Psoas muscle (tissue), 8 donors: ENCODE measurements around the gene PKD1L1. TPM values are rescaled to one million over a fixed set of nuclear protein-coding genes. Genes with fewer than 3 reads are reported as not detected.

Source experiments
- ATAC-seq, 4 donors: fragments of 200-7000 bp; cut with Tn5 transposase; one replicate each; pipeline ENCODE4 v1.9.1; 2020; ENCODE audit warnings: moderate library complexity in 3 of 4, mild to moderate bottlenecking in 2 of 4
- DNase-seq, 2 donors: peaks; one replicate each; pipeline ENCODE4 v3.0.0-alpha.2; 2020
- H3K27ac ChIP-seq: fragments of 200-600 bp; one replicate; pipeline ENCODE4 v1.8.0; 2022
- H3K27me3 ChIP-seq, 3 donors: fragments of 200-600 bp in 1 of 3; one replicate each; pipeline versions ENCODE4 v1.6.1 to v1.8.0; 2013 to 2022; ENCODE audit warnings: low read length in 2 of 3, mild to moderate bottlenecking in 2 of 3, moderate library complexity in 1 of 3; ENCODE audit not compliant: insufficient read depth in 3 of 3
- H3K36me3 ChIP-seq, 2 donors: fragments of 200-600 bp in 1 of 2; one replicate each; pipeline versions ENCODE4 v1.6.1 to v1.8.0; 2013 to 2022; ENCODE audit warnings: low read depth in 1 of 2, mild to moderate bottlenecking in 1 of 2, moderate library complexity in 1 of 2; ENCODE audit not compliant: insufficient read depth in 1 of 2
- H3K4me1 ChIP-seq: fragments of 200-600 bp; one replicate; pipeline ENCODE4 v1.8.0; 2022
- H3K4me3 ChIP-seq: fragments of 200-600 bp; one replicate; pipeline ENCODE4 v1.8.0; 2022; ENCODE audit warnings: mild to moderate bottlenecking
- H3K9me3 ChIP-seq: fragments of 200-600 bp; one replicate; pipeline ENCODE4 v1.8.0; 2022
- CTCF ChIP-seq: fragments of 200-600 bp; IDR thresholded peaks from one replicate; pipeline ENCODE4 v1.8.0; 2022; ENCODE audit warnings: antibody characterized with exemption
- WGBS, 3 donors: extraction: QIAGEN DNeasy Blood & Tissue Kit; methylation state at CpG; one replicate each; pipeline versions ENCODE4 v1.1.6 to v1.1.7; 2013; 5-methylcytosine and 5-hydroxymethylcytosine counted together
- intact Hi-C, 2 donors: fragments of 100-400 bp; cut with DNase I; formaldehyde crosslinking; loops; one replicate each; pipeline versions ENCODE4 v1.11.0 to v1.14.2; 2022
- polyA plus RNA-seq, 3 donors: library from polyadenylated mRNA; stranded (reverse); fragments of 200-250 nt; gene quantifications; one replicate each; pipeline ENCODE4 v1.2.3, GENCODE V29; 2013
- total RNA-seq, 4 donors: library from RNA; stranded (reverse); fragmentation: NEBNext Ultra II Directional in 2 of 4; extraction: Animal tissue kit (Norgen Biotek cat#: 25700) in 2 of 4; gene quantifications; one replicate each; pipeline versions ENCODE4 v1.2.1 to v1.2.4, GENCODE V29; 2021 to 2023
- donor health status: healthy with polysubstance abuse.
- donor health status: DM: no; HTN: no; CAD: no; lungs with moderate emphysema.
- donor health status: Bipolar disorder and iron deficiency.
- donor health status: healthy.
- donor health status: DM: yes; HTN: yes; CAD: no.
- donor health status: DM: no; HTN: no; CAD: no.
- donor health status: DM: no; HTN: no; CAD: no.
- donor health status: DM: yes; HTN: yes; CAD: no.

PKD1L1 gene
- total and polyA plus RNA-seq, 7 donors = 0.56 to 1.4 (median 0.79) TPM

- DNase-seq (no peak), ATAC-seq (no peak)
- intact Hi-C loops = no loop called here
- WGBS, 3 donors = 95 to 96% (median 95%) methylated on average over 5 of the region's 5 CpGs
- Histone ChIP-seq H3K36me3 (no peaks in the 10 kb centered on the region), H3K4me1 (peaks cover 4% of the 10 kb centered on the region), H3K4me3 (no peak overlapping the region), H3K27ac (no peak overlapping the region), H3K27me3 (no peaks in the 10 kb centered on the region), H3K9me3 (no peaks in the 10 kb centered on the region)
- TF ChIP-seq CTCF = no peak
These were observed 167.7 kb downstream of the PKD1L1 start for GRCh38 chr7:47780555-47780954.

- Histone ChIP-seq H3K27ac (no peak overlapping the region), H3K4me3 (no peak overlapping the region), H3K36me3 (no peaks in the 10 kb centered on the region), H3K4me1 (peaks cover 4% of the 10 kb centered on the region), H3K9me3 (no peaks in the 10 kb centered on the region), H3K27me3 (no peaks in the 10 kb centered on the region)
- intact Hi-C loops = no loop called here
- ATAC-seq = no peak
- WGBS, 3 donors = 71 to 72% (median 72%) methylated on average over 7 of the region's 7 CpGs
- DNase-seq = no peak
- no peak for TF ChIP-seq CTCF
These were observed 168.9 kb downstream of the PKD1L1 start for GRCh38 chr7:47779341-47779771.

GRCh38 chr7:47778153-47778661 is 170.1 kb downstream of the PKD1L1 start:
- WGBS, 3 donors = 83 to 91% (median 84%) methylated on average over 4 of the region's 4 CpGs
- no peaks in the 10 kb centered on the region for H3K4me1 ChIP-seq
- H3K36me3 ChIP-seq = no peaks in the 10 kb centered on the region
- intact Hi-C loops = no loop called here
- H3K27ac ChIP-seq = no peak overlapping the region
- no peaks in the 10 kb centered on the region for H3K9me3 ChIP-seq
- ATAC-seq (no peak), DNase-seq (no peak)
- no peaks in the 10 kb centered on the region for H3K27me3 ChIP-seq
- no peak overlapping the region for H3K4me3 ChIP-seq
- TF ChIP-seq CTCF = no peak

GRCh38 chr7:47777531-47778152 is 170.6 kb downstream of the PKD1L1 start:
- no peaks in the 10 kb centered on the region for H3K27me3 ChIP-seq
- intact Hi-C loops = no loop called here
- no peak overlapping the region for H3K27ac ChIP-seq
- ATAC-seq (no peak), DNase-seq (no peak)
- H3K36me3 ChIP-seq = no peaks in the 10 kb centered on the region
- no peaks in the 10 kb centered on the region for H3K4me1 ChIP-seq
- 100% methylated on average over 1 of the region's 1 CpG for WGBS, 3 donors
- no peak overlapping the region for H3K4me3 ChIP-seq
- TF ChIP-seq CTCF = no peak
- H3K9me3 ChIP-seq = no peaks in the 10 kb centered on the region

GRCh38 chr7:47776335-47776734 is 171.9 kb downstream of the PKD1L1 start:
- Histone ChIP-seq H3K36me3 (no peaks in the 10 kb centered on the region), H3K27me3 (no peaks in the 10 kb centered on the region), H3K4me3 (no peak overlapping the region), H3K9me3 (no peaks in the 10 kb centered on the region), H3K27ac (no peak overlapping the region), H3K4me1 (no peaks in the 10 kb centered on the region)
- DNase-seq (no peak), ATAC-seq (no peak)
- 83 to 88% (median 84%) methylated on average over 1 of the region's 1 CpG for WGBS, 3 donors
- no peak for TF ChIP-seq CTCF
- intact Hi-C loops = no loop called here
